HG02885 (cell line): ENCODE results near the gene EPHB1.

Source experiments
- ATAC-seq: cut with Tn5 transposase; IDR thresholded peaks from one replicate; pipeline ENCODE4 v1.9.1; 2021; ENCODE audit warnings: mild to moderate bottlenecking; ENCODE audit not compliant: unreplicated experiment, poor library complexity

Gene EPHB1

DNA sequence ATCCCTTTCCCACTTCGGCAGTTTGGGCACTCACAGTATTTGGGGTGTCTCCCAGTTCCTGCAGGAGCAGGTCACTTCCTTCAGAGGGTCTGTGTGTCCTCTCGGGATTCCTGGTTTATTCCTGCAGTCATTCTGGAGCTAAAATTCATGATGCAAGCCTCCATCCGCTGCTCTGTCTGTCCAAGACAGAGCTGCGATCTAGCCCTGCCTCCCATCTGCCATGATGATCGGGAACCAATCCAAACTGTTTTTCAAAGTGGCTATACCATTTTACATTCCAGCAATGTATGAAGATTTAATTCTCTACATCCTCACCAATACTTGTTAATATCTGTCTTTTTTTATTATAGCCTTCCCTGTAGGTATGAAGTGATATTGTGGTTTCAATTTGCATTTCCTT, 273.0 kb downstream of the EPHB1 start:
- no peak for ATAC-seq

GRCh38 chr3:135069406-135069805, 274.3 kb downstream of the EPHB1 start:
- ATAC-seq = no peak

GRCh38 chr3:135071483-135071882, 276.4 kb downstream of the EPHB1 start:
- no peak for ATAC-seq

DNA sequence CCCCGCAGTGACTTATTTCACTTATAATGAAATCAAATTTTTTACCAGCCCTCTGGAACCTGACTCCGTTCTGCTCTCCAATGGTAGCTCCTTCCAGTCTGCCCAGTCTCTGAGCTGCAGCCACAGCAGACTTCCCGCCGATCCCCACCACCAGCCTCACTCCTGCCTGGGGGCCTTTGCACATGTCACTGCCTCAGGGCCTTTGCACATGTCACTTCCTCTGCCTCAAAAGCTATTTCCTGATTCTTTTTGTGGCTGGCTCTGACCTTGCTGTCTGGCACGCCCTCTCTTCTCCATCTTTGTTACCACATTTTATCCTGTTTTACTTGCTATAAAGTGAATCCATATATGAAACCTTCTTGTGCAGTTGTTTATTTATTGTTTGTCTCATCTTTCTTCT, 277.4 kb downstream of the EPHB1 start:
- ATAC-seq = no peak

DNA sequence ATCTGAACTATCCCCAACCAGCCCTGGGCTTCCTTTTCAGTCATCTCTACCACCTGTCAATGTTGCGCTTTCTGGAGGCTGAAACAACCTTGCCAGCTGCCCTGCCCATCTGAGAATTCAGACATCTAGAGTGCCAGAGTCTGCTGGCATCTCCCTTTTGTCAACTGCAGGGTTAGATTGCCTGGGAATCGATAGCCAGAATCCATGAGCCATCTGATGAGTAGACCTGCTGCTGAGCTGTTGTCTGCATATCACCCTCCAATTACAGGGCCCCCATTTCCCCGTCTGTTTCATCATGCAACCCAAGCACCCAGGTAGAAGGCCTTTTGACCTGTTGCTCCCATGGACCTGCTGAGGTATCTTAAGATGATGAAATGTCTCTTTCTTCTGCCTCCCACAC, 280.1 kb downstream of the EPHB1 start:
- ATAC-seq = no peak

GRCh38 chr3:135076341-135076740, 281.3 kb downstream of the EPHB1 start:
- no peak for ATAC-seq

GRCh38 chr3:135077186-135077585, 282.1 kb downstream of the EPHB1 start:
- ATAC-seq = no peak

DNA sequence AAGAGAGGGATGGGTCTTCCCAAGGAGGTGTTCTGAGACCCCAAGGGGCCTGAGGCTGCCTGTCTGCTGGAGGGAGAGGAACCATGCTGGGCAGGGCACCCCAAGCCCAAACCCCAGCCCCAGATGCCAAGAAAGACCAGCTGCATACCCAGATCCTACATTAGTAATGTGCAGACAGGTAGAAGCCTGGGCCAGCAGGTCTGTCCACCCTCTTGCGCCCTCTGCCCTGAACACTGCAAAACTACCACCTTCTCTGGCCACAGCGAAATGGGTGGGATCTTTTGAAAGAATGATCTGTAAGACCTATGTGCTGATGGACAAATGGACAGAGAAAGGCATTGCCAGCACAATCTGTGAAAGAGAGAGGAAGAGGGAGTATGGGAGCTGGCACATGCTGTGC, 283.2 kb downstream of the EPHB1 start:
- no peak for ATAC-seq

DNA sequence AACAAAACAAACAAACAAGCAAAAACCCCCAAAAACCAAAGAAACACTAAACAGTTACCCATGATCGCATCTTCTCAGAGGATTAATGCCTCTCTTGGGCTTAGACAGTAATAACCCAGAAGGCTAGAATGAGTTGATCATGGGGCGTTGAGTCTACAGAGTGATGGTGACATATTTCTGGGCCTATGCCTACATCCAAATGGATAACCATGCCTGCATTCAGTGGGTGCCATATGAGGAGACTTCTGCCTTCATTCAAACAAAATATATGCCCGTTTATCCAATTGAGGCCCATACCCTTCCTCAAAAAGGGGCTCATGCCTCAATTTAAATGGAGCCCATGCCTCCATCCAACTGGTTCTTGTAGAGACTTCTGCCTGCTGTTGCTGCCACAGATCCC, 284.0 kb downstream of the EPHB1 start:
- ATAC-seq = no peak

DNA sequence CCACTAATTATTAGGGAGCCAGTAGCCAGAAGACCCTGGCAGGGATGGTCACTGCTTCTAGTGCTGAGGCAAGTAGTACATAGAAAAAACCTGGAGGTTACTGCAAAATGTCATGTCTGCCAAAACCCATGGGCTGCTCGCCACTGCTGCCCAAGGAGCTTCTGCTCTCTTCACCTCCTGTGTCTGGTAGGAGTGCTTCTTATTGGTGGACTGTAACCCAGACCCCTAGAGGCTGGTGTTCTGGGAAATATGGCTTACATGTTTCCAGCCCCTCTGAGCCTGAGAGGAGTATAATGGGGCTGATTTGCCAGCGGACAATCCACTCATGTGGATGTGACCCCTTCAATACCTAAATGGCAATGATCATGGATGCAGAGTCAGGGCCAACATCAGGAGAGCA, 286.4 kb downstream of the EPHB1 start:
- no peak for ATAC-seq

DNA sequence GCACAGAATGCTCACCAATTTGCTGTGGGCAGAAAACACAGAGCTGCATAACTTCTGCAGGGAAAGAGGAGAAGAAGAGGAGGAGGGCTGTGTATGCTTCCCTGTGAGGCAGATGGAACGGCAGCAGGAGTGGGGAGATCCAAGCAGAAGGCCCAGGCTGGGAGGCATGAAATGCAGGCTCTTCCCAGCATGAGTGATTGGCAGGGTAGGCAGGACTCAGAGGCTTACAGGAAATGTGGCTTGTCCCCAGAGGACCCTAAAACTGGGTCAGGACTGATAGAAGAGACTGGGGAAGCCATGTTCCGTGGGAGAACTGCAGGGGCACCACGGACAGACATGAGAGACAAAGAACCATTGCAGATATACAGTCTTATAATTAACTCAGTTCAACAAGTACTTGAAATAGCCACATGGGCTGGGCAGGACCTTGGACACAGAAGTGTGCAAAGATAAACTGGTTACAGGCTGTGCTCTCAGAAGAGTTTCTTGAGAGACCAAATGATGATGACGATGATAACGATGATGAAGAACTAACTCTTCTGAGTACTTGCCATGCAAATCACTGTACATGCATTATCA, 286.9 kb downstream of the EPHB1 start:
- no peak for ATAC-seq

- no peak for ATAC-seq
These were observed 287.6 kb downstream of the EPHB1 start for GRCh38 chr3:135082706-135083105.

GRCh38 chr3:135083179-135083578, 288.1 kb downstream of the EPHB1 start:
- no peak for ATAC-seq

GRCh38 chr3:135083756-135084155, 288.7 kb downstream of the EPHB1 start:
- ATAC-seq = no peak

DNA sequence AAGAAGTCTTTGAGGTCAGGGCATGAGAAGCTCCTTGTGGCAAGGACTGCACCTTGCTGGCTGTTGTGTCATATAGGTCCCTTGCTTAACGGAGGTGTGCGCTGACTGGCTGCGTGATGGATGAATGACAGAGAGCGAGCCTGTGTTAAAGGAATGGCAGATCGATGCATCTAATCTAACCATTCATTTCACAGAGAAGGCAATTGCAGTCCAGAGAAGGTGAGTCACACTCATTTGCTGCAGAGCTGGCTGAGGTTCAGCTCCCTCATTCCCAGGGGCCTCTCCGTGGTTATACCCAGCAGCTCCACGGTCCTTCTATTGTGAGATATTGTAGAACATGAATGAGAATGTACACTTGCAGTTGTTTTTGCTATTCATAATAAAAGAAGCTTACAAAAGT, 289.3 kb downstream of the EPHB1 start:
- no peak for ATAC-seq

DNA sequence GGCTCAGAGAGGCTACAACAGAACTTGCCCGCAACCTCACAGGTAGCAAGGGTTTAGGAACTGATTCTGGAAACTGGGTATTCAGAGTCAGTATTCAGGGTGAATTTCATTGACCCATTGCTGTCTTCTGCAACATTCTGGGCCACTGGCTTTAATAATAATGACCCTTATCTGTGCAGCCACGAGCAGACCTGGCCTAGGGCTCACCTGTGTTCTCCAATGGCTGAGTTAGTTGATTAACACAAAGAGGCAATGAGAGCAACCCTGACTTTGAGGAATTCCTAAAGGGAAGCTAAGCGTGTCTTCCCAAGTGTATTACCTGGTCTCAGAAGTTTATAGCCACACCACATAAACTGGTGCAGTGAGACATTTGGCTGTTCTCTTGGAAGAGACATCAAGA, 289.9 kb downstream of the EPHB1 start:
- no peak for ATAC-seq

DNA sequence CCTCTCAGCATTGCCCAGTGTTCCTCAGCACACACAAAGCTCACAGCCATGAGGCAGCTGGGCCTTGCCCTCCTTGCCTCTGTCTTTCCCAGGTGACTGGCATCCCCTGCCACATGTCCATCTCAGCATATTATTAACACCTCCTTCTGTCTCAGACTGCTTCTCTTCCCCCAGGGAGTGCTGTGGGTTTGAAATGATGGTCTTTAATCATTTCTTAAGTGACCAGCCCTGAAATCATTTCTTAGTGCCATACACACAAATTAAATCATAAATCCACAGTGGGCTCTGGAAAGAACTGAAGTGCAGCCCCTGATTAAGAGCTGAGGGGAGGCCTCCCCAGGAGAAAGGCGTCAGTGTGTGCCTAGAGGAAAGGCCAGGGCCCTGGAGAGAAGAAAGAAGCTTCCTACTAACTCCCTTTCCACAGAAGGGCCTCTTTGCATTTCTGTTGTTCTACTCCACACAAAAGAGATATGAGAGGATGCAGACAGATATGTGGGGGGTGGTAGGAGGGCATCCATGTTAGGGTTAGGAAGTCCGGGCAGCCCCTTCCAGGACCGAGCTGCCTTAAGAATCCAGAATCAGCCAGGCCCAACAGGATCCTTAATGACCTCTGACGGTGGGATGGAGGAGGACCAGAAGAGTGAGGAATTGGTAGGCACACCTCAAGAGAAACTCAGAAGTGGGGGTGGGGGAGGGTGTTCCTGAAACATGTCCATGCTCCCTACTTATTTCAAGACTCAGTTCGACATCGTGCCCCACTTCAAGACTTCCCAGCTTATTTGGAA, 290.8 kb downstream of the EPHB1 start:
- no peak for ATAC-seq

- ATAC-seq = no peak
These were observed 292.7 kb downstream of the EPHB1 start for GRCh38 chr3:135087782-135088181.

DNA sequence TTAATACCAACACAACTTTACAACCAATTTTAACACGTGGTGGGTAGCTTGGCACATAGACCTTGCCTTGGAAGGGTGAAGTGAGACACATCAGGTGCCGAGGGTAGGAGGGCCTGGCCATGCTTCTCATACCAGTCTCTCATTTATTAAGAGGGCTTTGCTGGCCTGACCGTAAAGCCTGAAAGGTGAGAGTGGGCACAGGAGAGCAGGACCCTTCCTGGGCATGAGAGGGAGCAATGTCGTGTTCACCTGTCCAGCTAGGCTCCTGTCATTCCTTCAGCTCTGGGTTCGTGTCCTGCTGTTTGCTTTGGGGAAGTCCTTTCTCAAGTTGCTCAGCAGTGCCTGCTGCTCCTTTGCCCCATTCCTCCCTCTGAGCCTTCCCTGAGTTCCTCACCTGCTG, 294.4 kb downstream of the EPHB1 start:
- ATAC-seq = no peak

- ATAC-seq = no peak
These were observed 295.1 kb downstream of the EPHB1 start for GRCh38 chr3:135090020-135090717.

- ATAC-seq = no peak
These were observed 296.9 kb downstream of the EPHB1 start for GRCh38 chr3:135091946-135092345.

DNA sequence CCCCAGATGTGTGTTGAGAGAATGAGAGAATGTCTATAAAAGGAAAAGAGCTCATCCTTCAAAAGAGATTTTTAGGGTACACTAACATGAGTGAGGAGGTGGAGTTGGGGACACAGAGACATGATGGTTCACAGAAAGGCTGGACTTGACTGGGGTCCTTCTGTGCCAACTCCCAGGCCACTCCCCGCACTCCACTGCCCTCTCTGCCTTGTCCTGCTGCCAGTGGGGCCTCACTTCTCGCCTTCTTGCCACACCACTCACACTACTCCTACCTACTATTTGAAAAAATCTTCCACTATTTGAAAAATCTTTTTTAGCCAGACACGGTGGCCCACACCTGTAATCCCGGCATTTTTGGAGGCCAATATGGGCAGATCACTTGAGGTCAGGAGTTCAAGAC, 298.1 kb downstream of the EPHB1 start:
- no peak for ATAC-seq
